Ramos (cell line): ENCODE data around the gene POLG2.
"Not testable (repeated sequence)": the region's sequence is repeated elsewhere in the genome, so short reads cannot be mapped to it uniquely, and the experiment has no call there.

Experiments
- in situ Hi-C: fragments of 300-500 bp; cut with MboI; formaldehyde crosslinking; loops from one replicate; pipeline ENCODE4 v1.14.3; 2022; ENCODE audit warnings: low sequenced_read_pairs; ENCODE audit not compliant: unreplicated experiment

POLG2 gene

DNA sequence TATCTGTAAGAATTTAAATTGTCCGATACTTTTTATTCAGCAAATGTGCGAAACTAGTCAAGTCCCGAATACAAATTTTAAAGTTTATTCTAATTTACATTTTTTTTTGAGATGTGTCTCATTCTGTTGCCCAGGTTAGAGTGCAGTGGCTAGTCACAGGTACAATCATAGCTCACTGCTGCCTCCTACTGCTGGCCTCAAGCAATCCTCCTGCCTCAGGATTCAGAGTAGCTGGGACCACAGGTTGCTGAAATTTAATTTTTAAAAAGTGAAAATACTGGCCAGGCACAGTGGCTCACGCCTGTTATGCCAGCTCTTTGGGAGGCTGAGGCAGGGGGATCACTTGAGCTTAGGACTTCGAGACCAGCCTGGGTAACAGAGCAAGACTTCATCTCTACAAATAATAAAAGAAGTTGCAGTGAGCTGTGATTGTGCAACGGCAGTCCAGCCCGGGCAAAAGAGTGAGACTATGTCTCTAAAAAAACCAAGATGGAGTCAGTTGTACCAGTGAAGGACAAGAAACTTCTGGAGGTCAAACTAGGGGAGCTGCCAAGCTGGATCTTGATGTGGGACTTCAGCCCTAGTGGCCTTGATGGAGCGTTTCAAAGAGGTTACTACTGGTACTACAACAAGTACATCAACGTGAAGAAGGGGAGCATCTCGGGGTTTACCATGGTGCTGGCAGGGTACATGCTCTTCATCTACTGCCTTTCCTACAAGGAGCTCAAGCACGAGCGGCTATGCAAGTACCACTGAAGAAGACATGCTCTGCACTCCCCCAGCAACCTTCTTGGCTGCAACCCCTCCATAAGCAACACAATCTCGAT is 5.6 kb downstream of the POLG2 start:
- in situ Hi-C loops, result loop anchor here (5.0 kb wide), 2 partner anchors 69 to 184 kb away; no protein-coding TSS in a partner anchor

DNA sequence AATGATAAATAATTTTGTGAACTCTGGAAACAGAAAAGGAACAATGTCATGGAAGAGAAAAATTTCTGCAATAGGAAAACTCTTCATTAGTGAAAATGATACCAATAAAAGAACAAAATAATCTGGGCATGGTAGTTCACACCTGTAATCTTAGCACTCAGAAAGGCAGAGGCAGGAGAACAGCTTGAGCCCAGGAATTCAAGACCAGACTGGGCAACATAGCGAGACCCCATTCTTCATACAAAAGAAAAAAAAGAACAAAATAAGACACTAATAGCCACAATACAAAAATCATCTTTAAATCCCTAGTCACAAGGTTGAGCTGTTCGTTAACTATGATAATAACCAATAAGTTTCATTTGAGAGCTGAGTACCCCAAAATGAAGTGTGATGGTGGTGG is 8.6 kb downstream of the POLG2 start:
- in situ Hi-C loops, result no loop called here

DNA sequence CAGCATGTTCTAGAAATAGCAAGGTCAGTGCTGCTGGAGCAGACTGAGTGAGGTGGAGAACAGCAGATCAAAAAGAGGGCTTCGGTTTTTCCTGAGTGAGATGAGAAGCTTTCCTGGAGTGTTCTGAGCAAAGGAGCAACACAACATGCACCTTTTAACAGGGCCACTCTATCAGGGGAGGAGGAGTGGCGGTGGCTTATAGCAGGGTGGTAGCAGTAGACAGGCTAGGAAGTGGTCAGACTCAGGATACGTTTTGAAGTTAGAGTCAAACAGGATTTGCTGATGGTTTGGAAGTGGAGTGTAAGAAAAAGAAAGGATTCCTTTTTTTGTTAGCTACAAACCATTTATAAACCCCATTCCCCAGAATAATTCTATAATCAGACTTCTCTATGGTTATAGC is 12.5 kb downstream of the POLG2 start:
- in situ Hi-C loops, result no loop called here

DNA sequence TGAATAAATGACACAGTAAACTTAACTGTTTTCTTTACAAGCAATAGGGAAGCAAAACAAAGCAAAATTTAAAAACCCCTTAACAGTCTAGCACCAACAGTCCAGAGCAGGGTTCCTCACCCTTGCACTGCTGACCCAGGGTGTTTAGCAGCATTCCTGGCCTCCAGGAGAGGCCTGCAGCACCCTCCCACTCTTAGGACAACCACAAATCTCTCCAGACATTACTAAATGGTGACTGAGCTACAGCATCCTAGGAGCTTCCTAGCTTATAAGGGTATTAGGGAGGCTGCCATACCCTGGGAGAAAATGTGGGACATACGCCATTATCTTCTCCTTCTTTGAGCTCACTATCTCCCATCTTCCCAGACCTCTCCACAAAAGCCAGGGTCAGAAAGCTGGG is 15.9 kb downstream of the POLG2 start:
- in situ Hi-C loops, result no loop called here

DNA sequence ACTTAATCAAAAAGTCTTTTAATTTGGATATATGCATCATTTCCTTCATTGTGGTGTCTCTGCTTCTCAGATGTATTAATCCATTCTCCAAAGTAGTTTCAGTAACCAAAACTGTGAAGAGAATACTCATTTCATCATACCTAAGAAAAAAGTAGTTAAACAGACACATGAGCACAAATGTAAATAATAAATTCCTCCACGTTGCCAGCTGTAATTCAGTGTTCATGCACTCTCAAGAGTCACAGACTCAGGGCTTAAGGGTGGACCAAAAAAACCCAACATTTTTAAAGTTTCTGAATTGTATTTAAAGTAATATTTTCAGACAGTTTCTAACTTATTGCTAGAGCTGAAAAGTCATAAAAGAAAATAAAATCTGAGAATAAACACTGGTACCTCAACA is 19.0 kb downstream of the POLG2 start:
- in situ Hi-C loops, result no loop called here

DNA sequence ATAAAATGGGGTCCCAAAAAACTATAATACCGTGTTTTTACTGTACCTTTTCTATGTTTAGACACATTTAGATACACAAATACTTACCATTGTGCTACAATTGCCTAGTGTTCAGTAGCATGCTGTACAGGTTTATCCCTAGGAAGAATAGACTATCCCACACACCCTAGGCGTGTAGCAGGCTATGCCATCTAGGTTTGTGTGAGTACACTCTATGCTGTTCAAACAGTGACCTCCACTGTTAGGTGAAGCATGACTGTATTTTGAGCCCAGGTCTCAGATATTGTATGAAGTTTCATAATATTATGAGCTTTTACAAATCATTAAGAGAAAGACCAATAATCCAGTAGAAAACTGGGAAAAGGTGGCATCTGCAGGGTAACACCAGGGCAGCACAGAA is 24.3 kb downstream of the POLG2 start:
- in situ Hi-C loops, result no loop called here

DNA sequence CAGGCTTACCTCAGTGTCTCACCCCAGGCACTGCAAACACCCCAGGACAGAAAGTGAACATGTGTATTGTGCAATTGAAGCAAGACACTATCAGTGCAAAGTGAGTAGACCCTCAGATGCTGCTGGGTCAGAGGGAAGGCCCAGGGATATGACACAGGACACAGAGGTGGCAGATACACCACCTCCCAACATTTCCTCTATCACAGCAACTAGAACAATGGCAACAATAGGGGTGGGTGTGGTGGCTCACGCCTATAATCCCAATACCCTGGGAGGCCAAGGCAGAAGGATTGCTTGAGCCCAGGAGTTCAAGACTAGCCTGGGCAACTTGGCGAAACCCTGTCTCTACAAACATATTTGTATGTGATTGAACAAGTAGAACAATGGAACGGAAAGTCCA is 25.4 kb downstream of the POLG2 start:
- in situ Hi-C loops, result no loop called here

DNA sequence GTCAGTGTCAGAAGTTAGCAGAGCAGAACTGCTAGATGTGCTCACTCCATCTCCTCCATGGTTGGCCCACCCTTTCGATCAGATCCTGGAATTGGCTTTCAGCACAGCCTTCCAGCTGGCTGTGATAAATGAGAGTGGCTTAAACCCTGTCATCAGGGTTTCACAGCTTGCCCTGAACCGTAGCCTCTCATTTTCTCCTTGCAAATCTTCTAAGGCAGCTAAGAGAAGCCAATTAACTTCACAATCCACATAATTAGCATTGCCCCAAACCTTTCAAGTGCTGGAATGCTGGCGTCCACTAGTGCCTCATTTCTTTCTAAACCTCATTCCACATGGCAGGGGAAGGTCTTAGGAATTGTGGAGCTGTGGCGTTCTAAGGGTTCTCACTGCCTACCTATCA is 26.2 kb downstream of the POLG2 start:
- in situ Hi-C loops, result no loop called here

DNA sequence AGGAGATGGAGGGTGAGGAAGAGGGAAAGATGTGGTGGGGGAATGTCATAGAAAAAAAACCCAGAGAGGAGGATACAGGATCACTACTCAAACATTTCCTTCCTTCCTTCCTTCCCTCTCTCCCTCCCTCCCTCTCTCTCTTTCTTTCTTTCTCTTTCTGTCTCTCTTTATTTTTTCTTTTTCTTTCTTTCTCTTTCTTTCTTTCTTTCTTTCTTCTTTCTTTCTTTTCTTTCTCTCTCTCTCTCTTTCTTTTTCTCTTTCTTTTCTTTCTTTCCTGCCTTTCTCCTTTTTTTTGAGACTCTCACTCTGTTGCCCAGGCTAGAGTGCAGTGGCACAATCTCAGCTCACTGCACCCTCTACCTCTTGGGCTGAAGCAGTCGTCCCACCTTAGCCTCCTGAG is 30.0 kb downstream of the POLG2 start:
- in situ Hi-C loops, result not testable (repeated sequence)

DNA sequence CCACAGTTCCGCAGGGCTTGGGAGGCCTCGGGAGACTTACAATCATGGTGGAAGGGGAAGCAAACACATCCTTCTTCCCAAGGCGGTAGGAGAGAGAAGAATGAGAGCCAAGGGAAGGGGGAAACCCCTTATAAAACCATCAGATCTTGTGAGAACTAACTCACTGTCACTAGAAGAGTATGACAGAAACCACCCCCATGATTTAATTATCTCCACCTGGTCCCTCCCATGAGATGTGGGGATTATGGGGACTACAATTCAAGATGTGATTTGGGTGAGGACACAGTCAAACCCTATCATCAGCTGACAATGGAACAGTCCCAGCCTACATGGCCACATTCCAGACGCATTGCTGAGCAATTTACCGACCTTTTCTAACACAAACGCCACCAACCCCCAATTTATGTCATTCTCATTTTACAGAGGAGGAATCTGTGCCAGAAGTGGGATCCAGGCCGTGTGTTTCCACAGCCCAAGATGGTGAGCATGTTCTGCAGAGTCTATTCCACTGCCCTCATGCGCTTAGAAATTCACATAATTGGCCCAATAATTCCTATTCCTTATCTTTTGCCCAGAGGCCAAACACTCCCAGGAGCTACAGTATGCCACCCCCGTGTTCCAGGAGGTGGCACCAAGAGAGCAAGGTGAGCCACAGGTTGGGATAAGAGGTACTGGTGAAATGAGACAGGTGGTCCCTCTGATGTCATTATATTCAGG is 30.7 kb downstream of the POLG2 start:
- in situ Hi-C loops, result no loop called here

DNA sequence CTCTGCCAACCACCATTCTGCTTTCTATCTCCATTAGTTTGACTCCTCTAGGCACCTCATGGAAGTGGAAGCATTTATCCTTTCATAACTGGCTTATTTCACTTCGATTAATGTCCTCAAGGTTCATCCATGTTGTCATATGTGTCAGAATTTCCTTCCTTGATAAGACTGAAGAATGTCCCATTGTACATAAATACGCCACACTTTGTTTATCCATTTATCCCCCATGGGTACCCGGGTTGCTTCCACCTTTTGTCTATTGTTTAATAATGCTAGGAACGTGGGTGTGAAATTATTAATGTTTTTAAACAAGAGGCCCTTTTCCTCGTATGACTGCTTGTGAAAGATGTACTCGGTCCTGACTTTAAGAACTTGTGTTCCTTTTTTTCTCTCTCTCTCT is 35.1 kb downstream of the POLG2 start:
- in situ Hi-C loops, result no loop called here

DNA sequence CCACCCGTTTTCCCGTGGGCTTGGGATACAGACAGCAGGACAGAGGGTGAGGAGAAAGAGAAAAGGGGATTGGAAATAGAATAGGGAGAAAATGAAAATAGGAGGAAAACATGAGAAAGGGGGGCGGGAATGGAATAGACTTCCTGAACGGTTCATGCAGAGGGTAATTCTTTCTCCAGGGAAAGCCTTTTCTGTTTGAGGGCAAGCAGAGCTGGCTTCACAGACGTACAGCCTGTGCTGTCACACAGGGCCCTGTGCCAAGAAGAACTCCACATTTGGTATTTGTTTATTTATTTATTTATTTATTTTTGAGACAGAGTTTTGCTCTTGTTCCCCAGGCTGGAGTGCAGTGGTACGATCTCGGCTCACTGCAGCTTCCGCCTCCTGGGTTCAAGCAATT is 35.9 kb downstream of the POLG2 start:
- in situ Hi-C loops, result no loop called here

DNA sequence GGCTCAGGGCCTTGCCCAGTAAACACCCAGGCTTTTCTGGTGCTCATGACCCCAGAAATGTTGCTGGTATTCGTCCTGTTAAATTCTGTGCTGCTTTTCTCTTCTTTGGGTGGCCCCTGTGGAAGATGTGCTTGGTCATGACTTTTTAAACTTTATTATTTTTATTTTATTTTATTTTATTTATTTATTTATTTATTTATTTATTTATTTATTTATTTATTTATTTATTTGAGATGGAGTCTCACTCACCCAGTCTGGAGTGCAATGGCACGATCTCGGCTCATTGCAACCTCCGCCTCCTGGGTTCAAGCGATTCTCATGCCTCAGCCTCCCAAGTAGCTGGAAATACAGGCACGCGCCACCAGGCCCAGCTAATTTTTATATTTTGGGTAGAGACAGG is 37.0 kb downstream of the POLG2 start:
- in situ Hi-C loops, result not testable (repeated sequence)

DNA sequence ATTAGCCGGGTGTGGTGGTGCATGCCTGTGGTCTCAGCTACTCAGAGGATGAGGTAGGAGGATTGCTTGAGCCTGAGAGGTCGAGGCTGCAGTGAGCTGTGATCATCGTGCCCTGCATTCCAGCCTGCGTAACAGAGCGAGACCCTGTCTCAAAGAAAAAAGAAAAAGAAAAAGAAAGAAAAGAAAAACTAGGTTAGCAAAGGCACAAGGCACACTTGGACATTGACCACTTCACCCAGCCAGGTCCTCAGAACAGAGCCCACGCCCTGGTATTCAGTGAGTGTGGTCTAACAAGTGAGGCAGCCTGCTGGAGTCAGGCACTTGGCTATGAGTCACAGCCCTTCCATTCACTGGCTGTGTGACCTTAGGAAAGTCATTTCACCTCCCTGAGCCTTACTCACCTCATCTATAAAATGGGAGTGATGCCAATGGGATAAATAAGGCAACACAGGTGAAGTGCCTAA is 37.5 kb downstream of the POLG2 start:
- in situ Hi-C loops, result no loop called here

DNA sequence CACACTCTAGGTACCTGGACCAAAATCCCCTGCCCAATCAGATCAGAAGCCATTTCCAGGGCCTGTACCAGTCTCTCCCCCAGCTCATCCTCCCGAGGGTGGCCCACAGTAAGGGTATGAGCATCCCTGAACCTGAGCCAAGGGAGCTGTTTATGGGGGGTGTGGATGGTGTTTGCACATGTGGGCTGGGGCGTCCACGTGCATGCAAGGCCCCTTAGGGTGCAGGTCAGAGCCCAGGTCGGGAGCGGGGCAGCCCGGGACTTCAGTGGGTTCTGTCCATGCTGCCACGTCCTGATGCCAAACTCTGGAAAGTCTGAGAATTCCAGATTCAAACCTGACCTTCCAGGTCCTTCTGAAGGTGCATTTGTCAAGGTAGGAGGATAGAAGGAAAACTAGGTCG is 38.1 kb downstream of the POLG2 start:
- in situ Hi-C loops, result no loop called here

DNA sequence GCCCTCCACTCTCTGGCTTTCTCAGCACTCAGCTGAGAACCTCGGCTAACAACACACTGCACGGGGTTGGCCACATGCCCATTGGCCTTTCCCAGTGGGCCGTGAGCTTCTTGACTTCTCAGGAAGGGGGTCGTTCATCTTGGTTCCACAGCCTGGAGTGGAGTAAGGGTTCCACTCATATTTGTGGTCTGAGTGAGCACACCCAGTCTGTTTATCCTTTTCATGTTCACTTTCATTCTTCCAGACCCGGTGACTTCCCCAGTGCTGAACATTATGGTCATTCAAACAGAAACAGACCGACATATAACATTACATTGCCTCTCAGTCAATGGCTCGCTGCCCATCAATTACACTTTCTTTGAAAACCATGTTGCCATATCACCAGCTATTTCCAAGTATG is 39.7 kb downstream of the POLG2 start:
- in situ Hi-C loops, result no loop called here

DNA sequence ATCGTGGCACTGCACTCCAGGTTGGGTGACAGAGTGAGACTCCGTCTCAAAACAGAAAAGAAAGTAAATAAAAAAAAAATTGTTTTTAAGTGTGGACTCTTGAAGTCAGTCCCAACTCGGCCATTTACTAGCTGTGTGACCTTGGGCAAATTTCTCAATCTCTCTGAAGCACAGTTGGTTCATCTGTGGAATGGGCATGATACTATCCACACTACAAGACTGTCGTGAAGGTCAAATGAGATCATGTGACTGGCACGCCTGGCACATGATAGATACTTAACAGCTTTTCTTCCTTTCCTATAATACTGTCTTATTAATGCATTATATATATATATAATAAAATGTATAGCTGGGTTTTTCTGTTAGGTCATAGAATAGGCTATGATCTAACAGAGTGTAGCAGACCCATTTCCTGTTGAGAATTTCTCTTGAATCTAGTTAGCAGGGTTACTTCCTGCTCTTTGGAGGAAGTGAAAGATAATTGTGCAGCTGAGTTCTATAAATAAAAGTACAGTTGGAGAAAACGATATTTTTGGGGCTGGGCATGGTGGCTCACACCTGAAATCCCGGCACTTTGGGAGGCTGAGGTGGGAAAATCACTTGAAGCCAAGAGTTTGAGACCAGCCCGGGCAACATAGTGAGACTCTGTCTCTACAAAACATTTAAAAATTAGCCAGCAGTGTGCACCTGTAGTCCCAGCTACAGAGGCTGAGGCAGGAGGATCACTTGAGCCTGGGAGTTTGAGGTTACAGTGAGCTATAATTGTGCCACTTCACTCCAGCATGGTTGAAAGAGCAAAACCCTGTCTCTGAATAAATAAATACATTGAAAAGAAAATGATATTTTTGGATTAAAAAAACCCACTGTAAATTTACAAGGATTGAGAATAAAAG is 40.6 kb downstream of the POLG2 start:
- in situ Hi-C loops, result no loop called here

DNA sequence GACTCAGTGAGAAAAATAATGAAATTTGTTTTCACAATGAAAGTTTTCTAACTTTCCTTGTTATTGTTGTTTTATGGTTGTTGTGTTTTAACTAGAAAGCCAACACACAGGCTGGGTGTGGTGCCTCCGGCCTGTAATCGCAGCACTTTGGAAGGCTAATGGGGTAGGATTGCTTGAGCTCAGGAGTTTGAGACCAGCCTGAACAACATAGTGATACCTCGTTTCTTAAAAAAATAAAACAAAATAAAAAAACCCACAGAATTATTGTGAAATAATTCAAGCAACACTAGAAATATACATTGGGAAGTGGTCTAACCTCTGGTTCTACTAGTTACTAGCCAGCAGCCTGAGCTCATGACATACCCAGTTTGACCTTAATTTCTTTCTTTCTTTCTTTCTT is 47.3 kb downstream of the POLG2 start:
- in situ Hi-C loops, result no loop called here

DNA sequence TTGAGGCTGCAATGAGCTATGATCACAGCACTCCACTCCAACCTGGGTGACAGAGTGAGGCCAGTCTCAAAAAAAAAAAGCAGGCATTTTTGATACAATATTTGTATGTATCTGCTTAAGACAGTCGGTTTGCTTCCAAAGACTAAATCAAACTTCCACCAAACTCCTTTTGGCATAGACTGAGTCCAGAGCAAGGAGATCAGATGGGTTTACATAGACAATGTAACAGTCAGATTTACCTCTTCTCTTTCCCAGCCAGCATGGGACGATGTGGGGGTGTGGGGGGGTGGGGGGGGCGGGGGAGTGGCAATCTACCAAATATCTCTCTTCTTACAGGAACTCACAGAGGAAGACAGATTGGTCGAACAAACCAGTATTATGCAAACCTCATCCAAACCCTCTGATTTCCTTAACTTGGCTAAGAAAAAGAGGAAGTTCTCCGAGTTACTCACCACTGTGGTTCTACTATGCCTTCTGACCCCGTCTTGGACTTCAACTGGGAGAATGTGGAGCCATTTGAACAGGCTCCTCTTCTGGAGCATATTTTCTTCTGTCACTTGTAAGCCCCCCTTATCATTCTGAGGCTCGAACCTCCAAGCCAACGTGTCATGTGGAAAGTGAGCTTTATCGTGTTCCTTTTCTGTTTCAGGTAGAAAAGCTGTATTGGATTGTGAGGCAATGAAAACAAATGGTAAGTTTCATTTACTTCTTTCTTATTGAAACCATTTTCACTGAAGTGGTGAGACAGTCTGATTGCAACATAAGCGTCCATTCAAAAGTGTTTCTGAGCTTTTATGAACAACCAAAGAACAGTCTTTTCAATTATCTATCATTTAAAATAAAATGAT is 48.0 kb downstream of the POLG2 start, which contains the start of gene MILR1:
TSS of gene MILR1 (plus strand) at position 451 of the 848 bp plus-strand sequence. CDS start at position 505, 54 bp downstream.
- in situ Hi-C loops, result no loop called here

DNA sequence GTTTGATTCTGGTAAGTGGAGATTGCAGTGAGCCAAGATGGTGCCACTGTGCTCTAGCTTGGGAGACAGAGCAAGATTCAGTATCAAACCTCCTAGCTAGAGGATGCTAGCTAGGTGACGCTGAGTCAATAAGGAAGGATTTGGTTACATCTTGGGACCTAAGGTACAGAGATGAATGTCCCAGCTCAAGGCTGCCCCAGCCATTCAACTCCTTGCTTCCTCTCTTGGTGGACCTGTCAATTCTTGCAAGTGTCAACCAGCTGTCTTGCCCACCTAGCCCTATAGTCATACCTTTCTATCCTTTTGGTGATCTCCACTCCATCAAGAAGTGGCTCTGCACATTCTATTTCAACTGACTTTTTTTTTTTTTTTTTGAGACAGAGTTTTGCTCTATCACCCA is 49.3 kb downstream of the POLG2 start:
- in situ Hi-C loops, result no loop called here
